Activated CD4-positive, CD25-positive, alpha-beta regulatory T cell treated with anti-CD3 and anti-CD28 coated beads, Interleukin-2, amount 50 U/mL, for 16 hours (primary cell): ENCODE data around the gene CALY.

Experiments
- DNase-seq: peaks from one replicate; pipeline ENCODE4 v3.0.0-alpha.2; 2020; ENCODE audit warnings: low read depth, low spot score

Gene CALY

GRCh38 chr10:133351408-133352318, 15.0 kb upstream of the CALY start:
- DNase-seq, result no peak

DNA sequence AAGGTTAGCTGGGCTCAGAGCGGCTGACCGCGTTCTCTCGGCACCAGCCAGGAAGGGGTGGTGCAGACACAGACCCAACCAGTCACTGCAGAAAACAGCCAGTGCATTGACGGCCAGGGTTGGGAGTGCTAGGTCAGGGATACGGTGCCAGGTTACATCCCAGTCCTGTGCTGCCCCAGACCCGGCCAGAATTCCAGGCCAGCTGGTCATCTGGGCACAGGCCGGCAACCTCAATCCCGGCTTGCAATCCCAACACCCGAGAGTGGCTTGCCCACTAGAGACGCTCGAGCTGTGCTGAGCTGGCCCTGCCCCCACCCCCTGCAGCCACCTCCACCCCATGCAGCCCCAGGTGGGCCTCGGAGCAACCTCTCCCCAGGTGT, 14.2 kb upstream of the CALY start:
- DNase-seq, result no peak

- DNase-seq, result no peak
Measured at GRCh38 chr10:133350283-133350949, 13.7 kb upstream of the CALY start.

DNA sequence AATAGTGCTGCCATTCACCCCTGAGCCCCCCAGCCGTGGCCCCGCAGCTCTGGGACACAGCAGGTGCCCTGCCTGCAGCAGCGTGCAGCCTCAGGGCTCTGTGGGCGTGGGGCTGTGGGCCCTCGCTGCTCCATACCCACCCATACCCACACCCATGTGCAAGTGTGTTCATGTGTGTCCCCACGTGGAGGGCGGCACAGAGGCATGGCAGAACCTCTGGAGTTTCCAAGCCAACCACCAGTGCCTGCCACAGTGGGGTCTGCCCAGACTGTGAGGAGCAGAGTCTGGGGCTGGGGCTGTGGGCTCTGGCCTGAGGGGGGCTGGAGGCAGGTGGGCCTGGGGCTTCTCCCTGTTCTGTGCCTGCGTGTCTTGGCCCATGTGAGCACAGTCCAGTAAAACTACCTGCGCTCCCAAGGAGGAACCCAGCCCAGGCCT, 12.9 kb upstream of the CALY start:
- no peak for DNase-seq

DNA sequence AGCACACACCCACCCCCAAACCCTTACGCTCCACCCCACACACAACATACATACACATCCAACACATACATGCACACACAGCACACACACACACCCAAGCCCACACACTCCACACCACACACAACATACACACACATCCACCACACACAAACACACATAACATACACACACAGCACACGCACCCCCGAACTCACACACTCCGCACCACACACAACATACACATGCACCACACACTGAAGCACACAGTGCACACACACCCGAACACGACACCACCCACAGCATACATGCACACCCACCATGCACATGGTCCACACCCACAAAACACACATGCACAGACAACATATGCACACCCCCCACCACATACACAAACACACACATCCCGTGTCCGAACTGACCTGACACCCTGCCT, 12.5 kb upstream of the CALY start:
- DNase-seq, result no peak

DNA sequence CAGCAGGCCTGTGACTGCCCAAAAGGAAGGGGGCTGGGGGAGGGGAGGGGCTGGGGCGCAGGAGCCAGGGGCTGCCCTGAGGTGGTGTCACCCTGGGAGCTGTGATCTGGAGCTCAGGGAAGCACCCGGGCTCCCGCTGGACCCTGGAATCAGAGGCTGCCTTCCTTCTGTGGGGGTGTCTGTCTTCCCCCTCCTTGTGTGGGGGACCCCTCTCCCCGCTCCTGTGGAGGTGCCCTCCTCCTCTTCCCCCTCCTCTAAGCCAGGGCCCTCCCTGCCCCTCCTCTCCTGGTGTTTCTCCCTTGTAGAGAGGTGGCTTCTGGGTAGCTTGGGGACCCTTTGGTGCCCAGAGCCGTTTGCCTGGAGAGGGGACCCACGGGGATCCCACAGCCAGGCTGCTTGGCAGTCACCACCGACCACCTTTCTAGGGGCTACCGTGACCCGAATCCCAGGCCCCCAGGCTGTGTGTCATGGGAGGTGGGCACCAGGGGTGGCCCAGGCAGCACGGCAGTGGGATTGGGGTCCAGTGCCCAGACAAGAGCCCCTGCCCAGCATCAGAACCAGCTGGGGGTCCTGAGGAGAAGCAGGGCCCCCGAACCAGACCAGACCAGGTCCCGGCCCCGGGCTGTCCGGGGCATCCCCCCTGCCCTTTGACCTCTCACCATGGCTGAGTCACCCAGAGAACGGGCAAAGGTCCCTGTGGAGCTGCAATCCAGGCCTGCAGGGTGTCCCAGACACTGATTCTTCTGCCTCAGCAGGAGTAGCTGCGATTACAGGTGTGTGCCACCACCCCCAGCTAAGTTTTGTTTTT, 11.2 kb upstream of the CALY start:
- DNase-seq, result no peak

- no peak for DNase-seq
Measured at GRCh38 chr10:133346413-133346812, 9.7 kb upstream of the CALY start.

- DNase-seq, result no peak
Measured at GRCh38 chr10:133344236-133344635, 7.5 kb upstream of the CALY start.

- DNase-seq, result no peak
Measured at GRCh38 chr10:133343558-133343957, 6.9 kb upstream of the CALY start.

- no peak for DNase-seq
Measured at GRCh38 chr10:133342942-133343341, 6.2 kb upstream of the CALY start.

- no peak for DNase-seq
Measured at GRCh38 chr10:133341983-133342382, 5.3 kb upstream of the CALY start.

DNA sequence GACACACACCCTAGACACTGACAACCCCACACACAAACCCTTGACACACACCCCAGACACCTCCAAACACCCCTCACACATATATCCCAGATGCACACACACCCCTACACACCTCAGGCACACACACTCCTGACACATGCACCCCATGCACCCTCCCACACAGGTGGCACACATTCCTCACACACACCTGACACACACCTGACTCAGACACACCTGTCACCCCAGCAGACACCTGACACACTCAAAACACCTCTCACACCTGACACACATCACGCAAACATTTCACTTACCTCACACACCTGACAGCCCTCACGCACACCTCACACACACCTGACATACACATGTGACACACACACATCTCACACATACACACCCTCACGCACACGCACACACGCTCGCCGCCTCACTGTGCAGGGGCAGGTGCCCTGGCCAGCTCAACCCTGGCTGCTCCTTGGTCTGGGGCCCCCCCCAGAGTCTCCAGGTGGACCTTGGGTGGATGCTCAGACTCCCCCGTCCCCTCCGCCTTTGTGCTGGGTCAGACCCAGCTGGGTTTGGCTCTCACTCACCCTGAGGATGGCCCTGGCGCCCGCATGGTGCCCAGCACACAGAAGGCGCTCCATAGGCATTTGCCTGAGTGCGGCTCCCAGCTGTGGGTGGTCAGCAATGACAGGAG, 3.1 kb upstream of the CALY start:
- no peak for DNase-seq

DNA sequence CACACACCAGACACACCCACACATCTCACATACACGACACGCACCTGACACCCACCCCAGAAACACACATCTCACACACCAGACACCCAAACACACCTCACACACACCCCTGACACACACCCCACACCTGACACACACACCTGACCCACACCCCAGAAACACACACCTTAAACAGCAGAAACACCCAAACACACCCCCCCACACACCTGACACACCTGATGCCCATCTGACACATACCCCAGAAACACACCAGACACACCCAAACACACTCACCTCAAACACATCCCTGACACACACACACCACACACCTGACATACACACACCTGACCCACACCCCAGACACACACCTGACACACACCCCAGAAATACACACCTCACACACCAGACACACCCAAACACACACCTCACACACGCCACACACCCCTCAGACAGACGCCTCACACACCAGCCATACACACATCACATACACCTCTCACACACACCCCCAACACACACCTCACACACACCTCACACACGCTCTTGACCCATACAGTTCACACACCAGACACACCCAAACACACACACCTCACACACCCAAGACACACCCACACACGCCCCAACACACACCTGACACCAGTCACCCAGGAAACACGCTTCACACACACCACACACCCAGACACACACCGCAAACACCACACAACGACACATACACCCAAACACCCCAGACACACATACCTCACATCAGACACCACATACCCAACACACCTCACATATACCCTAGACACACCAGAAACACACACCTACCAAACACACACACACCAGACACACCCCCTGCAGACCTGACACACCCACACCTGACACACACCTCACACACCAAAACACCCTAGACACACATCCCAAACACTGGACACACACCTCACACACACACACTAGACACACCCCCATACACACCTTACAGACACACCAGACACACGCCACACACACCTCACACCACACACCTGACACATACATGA, 1.7 kb upstream of the CALY start:
- DNase-seq, result no peak

GRCh38 chr10:133337370-133337725, 652 bp upstream of the CALY start:
- no peak for DNase-seq

- DNase-seq, result no peak
Measured at GRCh38 chr10:133336118-133336576, 549 bp downstream of the CALY start.

- peak; percentile 55 for DNase-seq
Measured at GRCh38 chr10:133335246-133336117, 1.2 kb downstream of the CALY start.

GRCh38 chr10:133334503-133335245, 2.0 kb downstream of the CALY start:
- no peak for DNase-seq

DNA sequence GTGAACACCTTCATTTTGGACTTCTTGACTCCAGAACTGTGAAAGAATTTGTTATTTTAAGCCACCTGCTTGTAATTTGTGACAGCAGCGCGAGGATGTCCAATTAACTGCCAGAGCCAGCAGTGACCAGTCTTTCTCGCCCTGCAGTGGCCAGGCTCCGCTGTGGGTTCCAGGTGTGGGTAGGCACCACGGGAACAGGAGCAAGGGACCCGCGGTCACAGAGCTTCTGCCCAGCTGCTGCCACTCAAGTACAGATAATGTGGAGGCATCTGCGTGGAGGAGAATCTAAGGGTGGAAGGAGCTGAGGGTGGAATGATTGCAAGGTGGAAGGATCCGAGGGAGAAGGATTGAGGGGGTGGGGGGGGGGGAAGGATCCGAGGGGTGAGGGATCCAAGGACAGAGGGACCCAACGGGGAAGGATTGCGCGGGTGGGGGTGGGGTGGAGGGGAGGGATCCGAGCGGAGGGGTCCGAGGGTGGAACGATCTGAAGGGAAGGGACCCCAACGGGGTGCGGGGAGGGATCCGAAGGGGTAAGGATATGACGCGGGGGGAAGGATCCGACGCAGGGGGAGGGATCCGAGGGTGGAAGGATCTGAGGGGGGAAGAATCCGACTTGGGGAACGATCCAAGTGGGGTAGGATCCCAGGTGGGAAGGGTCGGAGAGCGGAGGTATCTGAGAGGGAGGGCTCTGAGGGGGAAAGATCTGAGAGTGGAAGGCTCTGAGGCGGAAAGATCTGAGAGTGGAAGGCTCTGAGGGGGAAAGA, 3.6 kb downstream of the CALY start:
- DNase-seq, result no peak
